IMR-90 (cell line): Measurements from ENCODE around the gene C12orf75. TPM values are rescaled to one million over a fixed set of nuclear protein-coding genes. Genes with fewer than 3 reads are reported as not detected.

Experiments used
- ATAC-seq: fragments of 200-7000 bp; cut with Tn5 transposase; 2 replicates; pipeline ENCODE4 v1.9.1; 2020; ENCODE audit warnings: low read depth, mild to moderate bottlenecking, moderate library complexity
- BruUV-seq: library from RNA; stranded (reverse); fragments of 400-500 nt; replicated peaks from 2 replicates; lab custom pipeline; 2021; lab: Mats Ljungman, UMichigan
- CTCF ChIA-PET: fragments of 300-600 bp; formaldehyde crosslinking; extraction: SDS; loops from one replicate; lab custom pipeline; 2021; ENCODE audit warnings: antibody characterized with exemption; lab: Yijun Ruan, JAX
- POLR2A ChIA-PET: fragments of 300-600 bp; sonication (Branson Sonifier 250); formaldehyde crosslinking; loops from one replicate; lab custom pipeline; 2022; ENCODE audit warnings: antibody characterized with exemption; ENCODE audit not compliant: unreplicated experiment; lab: Charles Lee
- DNase-seq: peaks from one replicate; pipeline ENCODE4 v3.0.0; 2013
- H2AFZ ChIP-seq: replicated peaks from 2 replicates; pipeline ENCODE3; 2013; ENCODE audit warnings: low read length, mild to moderate bottlenecking; ENCODE audit not compliant: poor library complexity
- H2AK5ac ChIP-seq: 2 replicates; pipeline ENCODE4 v1.6.1; 2013; ENCODE audit warnings: low read depth, low read length, inconsistent platforms
- H2AK9ac ChIP-seq: replicated peaks from 2 replicates; pipeline ENCODE3; 2013; ENCODE audit warnings: mild to moderate bottlenecking, low read depth, low read length, moderate library complexity; ENCODE audit not compliant: poor library complexity
- H2BK120ac ChIP-seq: 2 replicates; pipeline ENCODE4 v1.6.1; 2013; ENCODE audit warnings: low read depth, low read length, inconsistent platforms
- H2BK15ac ChIP-seq: 3 replicates; pipeline ENCODE4 v1.6.1; 2013; ENCODE audit warnings: low read depth, low read length, inconsistent platforms
- H2BK20ac ChIP-seq: 2 replicates; pipeline ENCODE4 v1.6.1; 2013; ENCODE audit warnings: low read depth, mild to moderate bottlenecking, inconsistent platforms, low read length, moderate library complexity
- H2BK5ac ChIP-seq: 2 replicates; pipeline ENCODE4 v1.6.1; 2013; ENCODE audit warnings: mild to moderate bottlenecking, low read depth, low read length, inconsistent platforms; ENCODE audit not compliant: poor library complexity, severe bottlenecking
- H3K14ac ChIP-seq: replicated peaks from 2 replicates; pipeline ENCODE4 v1.6.1; 2013; ENCODE audit warnings: low read depth, low read length, inconsistent platforms
- H3K18ac ChIP-seq: 2 replicates; pipeline ENCODE4 v1.6.1; 2013; ENCODE audit warnings: low read depth, low read length, control low read depth
- H3K23ac ChIP-seq: 2 replicates; pipeline ENCODE4 v1.6.1; 2013; ENCODE audit warnings: low read depth, low read length, inconsistent platforms
- H3K27ac ChIP-seq: 2 replicates; pipeline ENCODE4 v1.5.1; 2013; ENCODE audit warnings: mild to moderate bottlenecking, control low read depth, low read length; ENCODE audit not compliant: insufficient read depth
- H3K27me3 ChIP-seq: 2 replicates; pipeline ENCODE4 v1.6.1; 2013; ENCODE audit warnings: low read length; ENCODE audit not compliant: control insufficient read depth, insufficient read depth
- H3K36me3 ChIP-seq: 2 replicates; pipeline ENCODE4 v1.6.1; 2013; ENCODE audit warnings: low read length, mixed read lengths; ENCODE audit not compliant: control insufficient read depth, insufficient read depth
- H3K4ac ChIP-seq: 2 replicates; pipeline ENCODE4 v1.6.1; 2013; ENCODE audit warnings: low read depth, low read length, inconsistent platforms
- H3K4me1 ChIP-seq: 2 replicates; pipeline ENCODE4 v1.6.1; 2013; ENCODE audit warnings: low read length, mixed read lengths; ENCODE audit not compliant: control insufficient read depth, insufficient read depth
- H3K4me2 ChIP-seq: 2 replicates; pipeline ENCODE4 v1.6.1; 2013; ENCODE audit warnings: low read depth, mild to moderate bottlenecking, control low read depth, low read length, moderate library complexity
- H3K4me3 ChIP-seq: 2 replicates; pipeline ENCODE4 v1.5.1; 2013; ENCODE audit warnings: low read depth, mild to moderate bottlenecking, control low read depth, low read length, moderate library complexity; ENCODE audit not compliant: insufficient read depth
- H3K56ac ChIP-seq: 2 replicates; pipeline ENCODE4 v1.6.1; 2013; ENCODE audit warnings: low read length, inconsistent platforms; ENCODE audit not compliant: insufficient read depth; ENCODE audit errors: extremely low read depth
- H3K79me1 ChIP-seq, 2 experiments: 2 replicates each; pipeline ENCODE4 v1.6.1; 2013; ENCODE audit warnings: low read length in 2 of 2, inconsistent platforms in 1 of 2, low read depth in 1 of 2
- H3K9ac ChIP-seq: 2 replicates; pipeline ENCODE4 v1.6.1; 2013; ENCODE audit warnings: low read depth, low read length, control low read depth
- H3K9me1 ChIP-seq: 2 replicates; pipeline ENCODE4 v1.6.1; 2013; ENCODE audit warnings: low read length, inconsistent platforms; ENCODE audit not compliant: insufficient read depth
- H3K9me3 ChIP-seq: 2 replicates; pipeline ENCODE4 v1.6.1; 2013; ENCODE audit warnings: low read length; ENCODE audit not compliant: control insufficient read depth, insufficient read depth
- H4K20me1 ChIP-seq: 2 replicates; pipeline ENCODE4 v1.6.1; 2013; ENCODE audit warnings: low read length, inconsistent platforms; ENCODE audit not compliant: insufficient read depth
- H4K5ac ChIP-seq: 2 replicates; pipeline ENCODE4 v1.6.1; 2013; ENCODE audit warnings: mild to moderate bottlenecking, low read depth, low read length, control low read depth
- H4K8ac ChIP-seq, 2 experiments: 2 replicates each; pipeline ENCODE4 v1.6.1; 2013; ENCODE audit warnings: low read depth in 2 of 2, low read length in 2 of 2, control low read depth in 1 of 2, inconsistent platforms in 1 of 2
- H4K91ac ChIP-seq: 2 replicates; pipeline ENCODE4 v1.6.1; 2013; ENCODE audit warnings: low read depth, low read length, inconsistent platforms; ENCODE audit not compliant: insufficient read depth
- BHLHE40 ChIP-seq: fragments of 150-350 bp; IDR thresholded peaks from 2 replicates; pipeline ENCODE4 v1.6.1; 2016; ENCODE audit warnings: mild to moderate bottlenecking, low read depth, low read length
- FOS ChIP-seq: fragments of 150-350 bp; IDR thresholded peaks from 2 replicates; pipeline ENCODE4 v1.6.1; 2016; ENCODE audit warnings: low read depth, low read length
- WGBS, 2 experiments: methylation state at CpG; one replicate each; pipeline versions ENCODE4 v1.1.5 to v1.1.7; 2013; ENCODE audit warnings: missing lambda C conversion rate in 2 of 2; ENCODE audit not compliant: insufficient read length in 1 of 2; ENCODE audit errors: extremely low coverage in 2 of 2; 5-methylcytosine and 5-hydroxymethylcytosine counted together
- dilution Hi-C: fragments of 300-500 bp; cut with HindIII; formaldehyde crosslinking; loops from one replicate; pipeline ENCODE4 v1.14.3; 2018; ENCODE audit warnings: low sequenced_read_pairs; ENCODE audit not compliant: unreplicated experiment
- in situ Hi-C: fragments of 300-500 bp; cut with MboI; formaldehyde crosslinking; loops from 3 replicates; pipeline ENCODE4 v1.14.3; 2019; ENCODE audit warnings: low sequenced_read_pairs, inconsistent platforms, mixed read lengths
- intact Hi-C: fragments of 100-400 bp; cut with micrococcal nuclease; formaldehyde crosslinking; loops from 2 replicates; pipeline ENCODE4 v1.10.0; 2022
- polyA plus RNA-seq, 3 experiments: library from polyadenylated mRNA; depleted of rRNA; stranded (reverse); fragments of >200 nt; gene quantifications; 2 replicates each; pipeline ENCODE4 v1.2.3, GENCODE V29; 2012; ENCODE audit warnings: low replicate concordance in 1 of 3
- total RNA-seq: library from RNA; depleted of rRNA; stranded (reverse); fragments of >200 nt; gene quantifications from 2 replicates; pipeline ENCODE4 v1.2.3, GENCODE V29; 2012

The C12orf75 gene
- total and polyA plus RNA-seq, 2 of the 4 experiments (the other 2 are of a cell fraction), result 145 to 278 TPM

DNA sequence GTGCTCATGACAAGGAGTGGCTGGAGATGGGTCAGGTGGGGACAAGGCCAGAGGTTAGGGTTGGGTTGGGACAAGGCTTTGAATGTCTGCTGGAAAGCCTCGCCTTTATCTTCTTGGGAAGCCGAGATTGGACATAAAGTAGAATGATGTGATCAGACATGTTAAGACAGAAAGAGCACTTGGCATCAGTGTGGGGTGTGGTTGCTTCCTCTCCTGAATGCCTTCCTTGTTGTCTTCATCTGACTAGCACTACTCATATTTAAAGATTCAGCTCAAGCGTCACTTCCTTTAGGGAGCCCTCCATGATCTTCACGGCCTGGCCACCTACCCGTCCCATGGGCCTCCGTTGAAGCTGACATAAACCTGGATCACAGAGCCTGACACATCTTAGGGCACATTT lies 14.8 kb upstream of the C12orf75 start:
- peak overlapping the region; percentile 86 for H2BK20ac ChIP-seq
- in situ Hi-C loops, result no loop called here
- ATAC-seq (no peak), DNase-seq (no peak)
- intact Hi-C loops, result no loop called here
- peak overlapping the region; percentile 74 for H3K14ac ChIP-seq
- dilution Hi-C loops, result no loop called here
- CTCF ChIA-PET, result interaction anchor here (0.6 kb wide), 1 partner anchor 112 kb away, joined by 4 read pairs; no protein-coding TSS in a partner anchor
- WGBS, 2 experiments, result 100% methylated on average over 1 of the region's 6 CpGs; no CpG with 5 or more reads in 1 of the 2 experiments
- peak overlapping the region; percentile 45 for H2AK9ac ChIP-seq
- peaks cover 18% of the 10 kb centered on the region for H3K9me1 ChIP-seq
- peak overlapping the region in 1 of 2 experiments; percentile 7; a peak in 2 of 4 replicates for H4K8ac ChIP-seq
- H3K4ac ChIP-seq, result peak overlapping the region; percentile 88
- H3K23ac ChIP-seq, result peak overlapping the region; percentile 88
- H3K36me3 ChIP-seq, result no peaks in the 10 kb centered on the region
- H2BK15ac ChIP-seq, result peak overlapping the region; percentile 97
- no peak overlapping the region for H3K9ac ChIP-seq
- H3K4me3 ChIP-seq, result no peak overlapping the region
- H3K4me2 ChIP-seq, result no peak overlapping the region
- peak overlapping the region; percentile 61 for H2BK5ac ChIP-seq
- H3K27ac ChIP-seq, result peak overlapping the region; percentile 23; the same call in 1 of the 2 replicates
- peak overlapping the region; percentile 1 for H2AFZ ChIP-seq
- no peaks in the 10 kb centered on the region for H4K20me1 ChIP-seq
- no TSS peak for BruUV-seq
- H4K91ac ChIP-seq, result peak overlapping the region; percentile 91
- H2AK5ac ChIP-seq, result peak overlapping the region; percentile 92
- no peaks in the 10 kb centered on the region for H3K27me3 ChIP-seq
- H4K5ac ChIP-seq, result 0 out of 2 replicates have a peak overlapping the region, but pooled peaks have one; percentile 1
- peaks cover 13% of the 10 kb centered on the region for H3K4me1 ChIP-seq
- H2BK120ac ChIP-seq, result peak overlapping the region; percentile 89
- peak overlapping the region; percentile 31; the same call in 1 of the 2 replicates for H3K18ac ChIP-seq
- TF ChIP-seq BHLHE40, result no peak
- TF ChIP-seq FOS, result no peak
- H3K9me3 ChIP-seq, result no peaks in the 10 kb centered on the region
- POLR2A ChIA-PET, result no interaction called here
- no peak overlapping the region for H3K56ac ChIP-seq
- H3K79me1 ChIP-seq, result peaks cover 6 to 40% of the 10 kb centered on the region in 2 experiments; a peak in 3 of 4 replicates
